K562 (cell line): ENCODE results near the gene PBOV1. TPM values are rescaled to one million over a fixed set of nuclear protein-coding genes. Genes with fewer than 3 reads are reported as not detected.

Experiments used
- ATAC-seq: fragments of 200-7000 bp; cut with Tn5 transposase; 3 replicates; pipeline ENCODE4 v1.9.1; 2020; ENCODE audit warnings: moderate library complexity
- BruUV-seq: library from RNA; stranded (reverse); fragments of 400-500 nt; replicated peaks from 2 replicates; lab custom pipeline; 2021; lab: Mats Ljungman, UMichigan
- CTCF ChIA-PET: fragments of 300-600 bp; formaldehyde crosslinking; extraction: SDS; loops from one replicate; lab custom pipeline; 2021; ENCODE audit warnings: low intra/inter-chr PET ratio; lab: Yijun Ruan, JAX
- POLR2A ChIA-PET: fragments of 300-600, 350-650 bp; sonication (Branson Sonifier 250); formaldehyde crosslinking; extraction: SDS; loops from one replicate; lab custom pipeline; 2021; ENCODE audit warnings: antibody characterized with exemption, inconsistent platforms; lab: Yijun Ruan, JAX
- DNase-seq, 4 experiments: peaks; one replicate each; pipeline versions ENCODE4 v3.0.0 to v3.0.0-alpha.2; 2011 to 2018; ENCODE audit warnings: low spot score in 3 of 4, mixed read lengths in 3 of 4; ENCODE audit errors: extremely low read depth in 1 of 4
- FAIRE-seq: peaks from 2 replicates; lab custom pipeline; 2011; peaks lifted over from hg19 to GRCh38; lab: Jason Lieb, UNC
- H2AFZ ChIP-seq: 2 replicates; pipeline ENCODE4 v1.6.0; 2011; ENCODE audit warnings: low read depth, low read length, control low read depth, inconsistent platforms
- H3K27ac ChIP-seq: fragments of 200-600 bp; 3 replicates; pipeline ENCODE4 v1.8.0; 2011; ENCODE audit warnings: low read depth, mild to moderate bottlenecking, control low read depth, inconsistent platforms, low read length, moderate library complexity, mixed read lengths; ENCODE audit errors: extremely low read depth
- H3K27me3 ChIP-seq, 2 experiments: fragments of 300-600 bp in 1 of 2; 2 replicates in 1 of 2; 3 replicates in 1 of 2; pipeline versions ENCODE4 v1.6.0 to v1.8.0; 2011; ENCODE audit warnings: inconsistent platforms in 2 of 2, low read length in 2 of 2, mild to moderate bottlenecking in 1 of 2, mixed read lengths in 1 of 2, moderate library complexity in 1 of 2; ENCODE audit not compliant: control insufficient read depth in 2 of 2, insufficient read depth in 2 of 2
- H3K36me3 ChIP-seq: fragments of 300-600 bp; 3 replicates; pipeline ENCODE4 v1.8.0; 2011; ENCODE audit warnings: mild to moderate bottlenecking, low read length, inconsistent platforms; ENCODE audit not compliant: control insufficient read depth, insufficient read depth
- H3K4me1 ChIP-seq, 2 experiments: fragments of 200-600 bp in 1 of 2; replicated peaks in 1 of 2; 2 replicates in 1 of 2; 3 replicates in 1 of 2; pipeline versions ENCODE4 v1.5.1 to v1.8.0; 2011; ENCODE audit warnings: inconsistent platforms in 2 of 2, low read length in 2 of 2, mild to moderate bottlenecking in 1 of 2, mixed read lengths in 1 of 2, moderate library complexity in 1 of 2; ENCODE audit not compliant: control insufficient read depth in 2 of 2, insufficient read depth in 2 of 2
- H3K4me2 ChIP-seq: 2 replicates; pipeline ENCODE4 v1.6.1; 2011; ENCODE audit warnings: low read length, control low read depth, inconsistent platforms, mixed read lengths; ENCODE audit not compliant: insufficient read depth
- H3K4me3 ChIP-seq: fragments of 200-600 bp; sonication (generic), shearing (Covaris generic); 2 replicates; pipeline ENCODE4 v1.5.1; 2016; ENCODE audit warnings: control low read depth, inconsistent platforms
- H3K79me2 ChIP-seq: fragments of 200-600 bp; 3 replicates; pipeline ENCODE4 v1.8.0; 2011; ENCODE audit warnings: low read length, inconsistent platforms; ENCODE audit not compliant: control insufficient read depth, insufficient read depth
- H3K9ac ChIP-seq, 2 experiments: 2 replicates each; pipeline versions ENCODE4 v1.6.0 to v1.6.1; 2011; ENCODE audit warnings: low read depth in 2 of 2, low read length in 2 of 2, control low read depth in 1 of 2, inconsistent platforms in 1 of 2, mild to moderate bottlenecking in 1 of 2, mixed read lengths in 1 of 2; ENCODE audit not compliant: insufficient read depth in 1 of 2
- H3K9me1 ChIP-seq: one replicate; pipeline ENCODE4 v1.6.0; 2011; ENCODE audit warnings: inconsistent platforms, mild to moderate bottlenecking, low read length, moderate library complexity; ENCODE audit not compliant: control insufficient read depth, insufficient read depth
- H3K9me3 ChIP-seq: replicated peaks from 2 replicates; pipeline ENCODE4 v1.5.1; 2011; ENCODE audit warnings: low read depth, low read length, inconsistent platforms; ENCODE audit not compliant: control insufficient read depth, insufficient read depth
- H4K20me1 ChIP-seq: replicated peaks from 2 replicates; pipeline ENCODE4 v1.6.1; 2011; ENCODE audit warnings: low read length, inconsistent platforms, mixed read lengths; ENCODE audit not compliant: control insufficient read depth, insufficient read depth
- AFF4 ChIP-seq: sonication (generic); formaldehyde crosslinking; IDR thresholded peaks from 2 replicates; pipeline ENCODE4 v1.8.0; 2023; ENCODE audit warnings: mild to moderate bottlenecking, missing genetic modification reagents
- CTCFL ChIP-seq: IDR thresholded peaks from 2 replicates; pipeline ENCODE4 v1.6.1; 2011; ENCODE audit warnings: borderline replicate concordance, low read depth, mild to moderate bottlenecking, moderate library complexity, low read length; ENCODE audit not compliant: insufficient read depth, poor library complexity, severe bottlenecking
- ETV6 ChIP-seq, 3 experiments: fragments of 150-350 bp in 1 of 3; sonication (generic) in 1 of 3; formaldehyde crosslinking in 1 of 3; IDR thresholded peaks; 2 replicates each; pipeline versions ENCODE4 v1.6.1 to v1.8.0; 2014 to 2022; ENCODE audit warnings: borderline replicate concordance in 2 of 3, low read depth in 2 of 3, antibody characterized with exemption in 1 of 3, low read length in 1 of 3, mild to moderate bottlenecking in 1 of 3, missing genetic modification reagents in 1 of 3
- FUS ChIP-seq: fragments of 200-400 bp; formaldehyde crosslinking; optimal IDR thresholded peaks from 2 replicates; pipeline ENCODE3; 2017; ENCODE audit warnings: low read depth, low read length
- KDM5B ChIP-seq: fragments of 200-600 bp; sonication (generic); IDR thresholded peaks from 2 replicates; pipeline ENCODE4 v1.6.1; 2012; ENCODE audit warnings: low read depth, mild to moderate bottlenecking, moderate library complexity, low read length, control low read depth, inconsistent platforms; ENCODE audit not compliant: insufficient replicate concordance
- SMAD4 ChIP-seq: fragments of 250-450 bp; sonication (Bioruptor Pico); conservative IDR thresholded peaks from 2 replicates; pipeline ENCODE4 v1.8.0; 2021; ENCODE audit warnings: inconsistent platforms, mild to moderate bottlenecking, moderate library complexity
- TFE3 ChIP-seq: fragments of 450-650 bp; formaldehyde crosslinking; IDR thresholded peaks from 2 replicates; pipeline ENCODE4 v1.4.0; 2020; ENCODE audit warnings: mild to moderate bottlenecking, mixed read lengths
- THRAP3 ChIP-seq: fragments of 450-650 bp; IDR thresholded peaks from 2 replicates; pipeline ENCODE4 v1.6.1; 2016; ENCODE audit warnings: mild to moderate bottlenecking, inconsistent platforms, borderline replicate concordance
- WGBS: fragments of 100-300 bp; shearing (Covaris generic); methylation state at CpG from one replicate; pipeline ENCODE4 v1.1.6; 2016; ENCODE audit warnings: low coverage, mixed read lengths; ENCODE audit not compliant: insufficient coverage; ENCODE audit errors: missing lambda C conversion rate; 5-methylcytosine and 5-hydroxymethylcytosine counted together
- in situ Hi-C: fragments of 300-500 bp; cut with MboI; formaldehyde crosslinking; loops from 4 replicates; pipeline ENCODE4 v1.15.0; 2018; ENCODE audit warnings: inconsistent platforms, mixed read lengths
- intact Hi-C: fragments of 100-400 bp; cut with micrococcal nuclease; formaldehyde crosslinking; loops from 2 replicates; pipeline ENCODE4 v1.14.2; 2022
- polyA plus RNA-seq, 8 experiments: library from polyadenylated mRNA; depleted of rRNA in 4 of 8; stranded (reverse) in 5 of 8; unstranded in 3 of 8; fragments of >200 nt; fragmentation: Nextera tagmentation in 2 of 8; fragmentation: Illumina TruSeq in 1 of 8; extraction: Ambion mirVana in 2 of 8; extraction: Trizol in 1 of 8; gene quantifications; 2 replicates each; pipeline versions ENCODE4 v1.2.1 to v1.2.3, GENCODE V29; 2011 to 2014; ENCODE audit warnings: inconsistent platforms in 1 of 8, missing spikeins in 1 of 8
- total RNA-seq, 7 experiments: library from RNA; depleted of rRNA in 6 of 7; stranded (reverse); fragments of >200 nt in 6 of 7; fragmentation: Illumina TruSeq in 2 of 7; extraction: Trizol in 2 of 7; gene quantifications; 2 replicates each; pipeline versions ENCODE4 v1.2.1 to v1.2.3, GENCODE V29; 2011 to 2021; ENCODE audit warnings: low replicate concordance in 1 of 7

Gene PBOV1
- total and polyA plus RNA-seq, 9 of the 15 experiments (the other 6 are each of a cell fraction or from before 2014, with no cell fraction given): not detected

GRCh38 chr6:138176652-138177232, 41.5 kb downstream of the PBOV1 start:
- intact Hi-C loops: no loop called here
- Histone ChIP-seq H3K27ac (no peak overlapping the region), H3K4me2 (no peak overlapping the region), H3K79me2 (no peaks in the 10 kb centered on the region), H3K9me3 (no peaks in the 10 kb centered on the region), H3K36me3 (no peaks in the 10 kb centered on the region), H3K4me1 (no peaks in the 10 kb centered on the region), H2AFZ (no peak overlapping the region), H3K27me3 (no peaks in the 10 kb centered on the region), H3K9me1 (no peaks in the 10 kb centered on the region), H4K20me1 (no peaks in the 10 kb centered on the region), H3K9ac (no peak overlapping the region), H3K4me3 (no peak overlapping the region)
- CTCF ChIA-PET: no interaction called here
- in situ Hi-C loops: no loop called here
- POLR2A ChIA-PET: no interaction called here
- TF ChIP-seq KDM5B: no peak
- no peak for TF ChIP-seq CTCFL
- TF ChIP-seq FUS: no peak
- TF ChIP-seq THRAP3: no peak
- no peak for TF ChIP-seq TFE3
- no peak for TF ChIP-seq SMAD4 (CRISPR knock-in tag)
- no peak for TF ChIP-seq AFF4
- no peak for TF ChIP-seq ETV6 (IDR thresholded peaks at IDR 0.05; ENCODE audit: borderline replicate concordance in 1 of 2, low read depth in 2 of 2, low read length in 1 of 2)
- no peak for TF ChIP-seq ETV6 (CRISPR knock-in tag; IDR thresholded peaks at IDR 0.05; ENCODE audit: borderline replicate concordance)
- WGBS: 0% methylated on average over 2 of the region's 2 CpGs
- no peak for FAIRE-seq
- DNase-seq: no peak
- no TSS peak for BruUV-seq
- ATAC-seq: no peak
